Loucy (cell line): ENCODE data around the gene RNU2-1.
"Not testable (repeated sequence)": the region's sequence is repeated elsewhere in the genome, so short reads cannot be mapped to it uniquely, and the experiment has no call there.

Experiments used
- H2AFZ ChIP-seq: fragments of 200-600 bp; sonication (generic); 2 replicates; pipeline ENCODE4 v1.6.0; 2016; ENCODE audit warnings: antibody characterized with exemption, mild to moderate bottlenecking, low read length, moderate library complexity
- H3F3A ChIP-seq: fragments of 200-600 bp; 2 replicates; pipeline ENCODE4 v1.6.0; 2016; ENCODE audit warnings: antibody characterized with exemption, low read depth, mild to moderate bottlenecking
- H3K27me3 ChIP-seq: fragments of 200-600 bp; sonication (generic); 2 replicates; pipeline ENCODE4 v1.6.1; 2014; ENCODE audit warnings: low read length, mild to moderate bottlenecking; ENCODE audit not compliant: insufficient read depth, poor library complexity, severe bottlenecking
- H3K36me3 ChIP-seq: fragments of 200-600 bp; sonication (generic); 2 replicates; pipeline ENCODE4 v1.6.1; 2016; ENCODE audit warnings: low read length; ENCODE audit not compliant: insufficient read depth
- H3K4me1 ChIP-seq: fragments of 200-600 bp; sonication (generic); 2 replicates; pipeline ENCODE4 v1.5.1; 2014; ENCODE audit warnings: low read length, mild to moderate bottlenecking; ENCODE audit not compliant: insufficient read depth, poor library complexity, severe bottlenecking
- H3K4me2 ChIP-seq: fragments of 200-600 bp; sonication (generic); 2 replicates; pipeline ENCODE4 v1.6.0; 2014; ENCODE audit warnings: antibody characterized with exemption, low read length, low read depth, mild to moderate bottlenecking; ENCODE audit not compliant: poor library complexity, severe bottlenecking
- H3K4me3 ChIP-seq: fragments of 200-600 bp; sonication (generic); 2 replicates; pipeline ENCODE4 v1.5.1; 2014; ENCODE audit warnings: low read length, mild to moderate bottlenecking, mixed read lengths; ENCODE audit not compliant: poor library complexity, severe bottlenecking
- H3K79me2 ChIP-seq: fragments of 200-600 bp; sonication (generic); 2 replicates; pipeline ENCODE4 v1.6.1; 2014; ENCODE audit warnings: low read length; ENCODE audit not compliant: insufficient read depth
- H3K9ac ChIP-seq: fragments of 200-600 bp; sonication (generic); 2 replicates; pipeline ENCODE4 v1.6.0; 2014; ENCODE audit warnings: mild to moderate bottlenecking, low read depth, low read length, moderate library complexity; ENCODE audit not compliant: poor library complexity, severe bottlenecking
- H3K9me2 ChIP-seq: fragments of 200-600 bp; sonication (generic); replicated peaks from 2 replicates; pipeline ENCODE4 v1.6.1; 2016; ENCODE audit warnings: low read depth, low read length, mixed read lengths
- H3K9me3 ChIP-seq: fragments of 200-600 bp; sonication (generic); 2 replicates; pipeline ENCODE4 v1.6.1; 2014; ENCODE audit warnings: mild to moderate bottlenecking, antibody characterized with exemption, low read length, low read depth; ENCODE audit not compliant: insufficient read depth
- H4K20me1 ChIP-seq: fragments of 200-600 bp; sonication (generic); 2 replicates; pipeline ENCODE4 v1.6.0; 2014; ENCODE audit warnings: antibody characterized with exemption, low read length, mild to moderate bottlenecking; ENCODE audit not compliant: insufficient read depth, poor library complexity, severe bottlenecking
- EZH2phosphoT487 ChIP-seq: fragments of 200-600 bp; IDR thresholded peaks from 2 replicates; pipeline ENCODE4 v1.6.1; 2018; ENCODE audit warnings: antibody characterized with exemption, mild to moderate bottlenecking, moderate library complexity, borderline replicate concordance
- TF ChIP-seq, protein P1 (sequence below): fragments of 200-600 bp; sonication (generic); conservative IDR thresholded peaks from 2 replicates; pipeline ENCODE4 v1.5.1; 2014; ENCODE audit warnings: mild to moderate bottlenecking, antibody characterized with exemption, low read length

The RNU2-1 gene

DNA sequence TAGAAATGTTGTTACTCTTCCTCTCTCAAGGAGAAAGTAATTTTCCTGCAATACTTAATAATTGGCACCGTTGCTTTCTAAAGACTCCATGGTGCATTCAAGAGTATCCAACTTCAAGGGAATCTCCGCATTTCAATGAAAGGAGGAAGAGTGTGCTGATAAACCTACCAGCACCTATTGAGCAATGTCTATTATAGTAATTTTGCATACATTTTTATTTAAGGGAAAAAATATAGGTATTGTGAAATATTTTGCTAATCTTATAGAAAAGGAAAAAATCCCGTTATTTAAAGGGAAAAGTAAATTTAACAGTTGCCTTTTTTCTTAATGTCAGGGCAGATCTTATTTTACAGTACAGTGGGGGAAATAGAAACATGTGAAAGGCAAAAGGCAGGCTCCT lies 23.2 kb downstream of the RNU2-1 start:
- Histone ChIP-seq H3F3A (no peaks in the 10 kb centered on the region), H3K79me2 (peaks cover 16% of the 10 kb centered on the region; the same call in 1 of the 2 replicates), H3K4me3 (peak overlapping the region; percentile 86), H3K9me3 (no peaks in the 10 kb centered on the region), H4K20me1 (peaks cover 4% of the 10 kb centered on the region), H2AFZ (peak overlapping the region; percentile 88; the same call in 1 of the 2 replicates), H3K4me1 (peaks cover 35% of the 10 kb centered on the region), H3K36me3 (no peaks in the 10 kb centered on the region; the same call in 1 of the 2 replicates), H3K27me3 (no peaks in the 10 kb centered on the region), H3K9ac (peak overlapping the region; percentile 87), H3K9me2 (no peaks in the 10 kb centered on the region), H3K4me2 (peak overlapping the region; percentile 90)
- TF ChIP-seq, protein P1, sequence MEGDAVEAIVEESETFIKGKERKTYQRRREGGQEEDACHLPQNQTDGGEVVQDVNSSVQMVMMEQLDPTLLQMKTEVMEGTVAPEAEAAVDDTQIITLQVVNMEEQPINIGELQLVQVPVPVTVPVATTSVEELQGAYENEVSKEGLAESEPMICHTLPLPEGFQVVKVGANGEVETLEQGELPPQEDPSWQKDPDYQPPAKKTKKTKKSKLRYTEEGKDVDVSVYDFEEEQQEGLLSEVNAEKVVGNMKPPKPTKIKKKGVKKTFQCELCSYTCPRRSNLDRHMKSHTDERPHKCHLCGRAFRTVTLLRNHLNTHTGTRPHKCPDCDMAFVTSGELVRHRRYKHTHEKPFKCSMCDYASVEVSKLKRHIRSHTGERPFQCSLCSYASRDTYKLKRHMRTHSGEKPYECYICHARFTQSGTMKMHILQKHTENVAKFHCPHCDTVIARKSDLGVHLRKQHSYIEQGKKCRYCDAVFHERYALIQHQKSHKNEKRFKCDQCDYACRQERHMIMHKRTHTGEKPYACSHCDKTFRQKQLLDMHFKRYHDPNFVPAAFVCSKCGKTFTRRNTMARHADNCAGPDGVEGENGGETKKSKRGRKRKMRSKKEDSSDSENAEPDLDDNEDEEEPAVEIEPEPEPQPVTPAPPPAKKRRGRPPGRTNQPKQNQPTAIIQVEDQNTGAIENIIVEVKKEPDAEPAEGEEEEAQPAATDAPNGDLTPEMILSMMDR = no peak
- TF ChIP-seq EZH2phosphoT487 = no peak

DNA sequence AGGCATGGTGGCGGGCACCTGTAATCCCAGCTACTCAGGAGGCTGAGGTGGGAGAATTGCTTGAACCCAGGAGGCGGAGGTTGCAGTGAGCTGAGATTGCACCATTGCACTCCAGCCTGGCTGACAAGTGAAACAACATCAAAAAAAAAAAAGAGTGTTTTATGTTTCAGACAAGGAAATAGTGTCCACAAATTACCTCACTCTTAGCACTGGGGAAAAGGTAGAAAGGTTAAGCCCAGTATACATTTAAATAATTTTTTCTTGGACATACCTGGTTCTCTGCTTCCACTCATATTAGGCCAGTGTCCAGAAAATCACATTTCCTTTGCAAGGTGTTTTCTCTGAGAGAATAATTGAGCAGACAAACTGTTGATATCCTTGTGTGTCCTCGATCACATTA lies 30.8 kb downstream of the RNU2-1 start:
- H2AFZ ChIP-seq, H3K79me2 ChIP-seq, H3F3A ChIP-seq, H3K9ac ChIP-seq, H3K4me3 ChIP-seq, H3K27me3 ChIP-seq, H4K20me1 ChIP-seq, H3K4me1 ChIP-seq, H3K4me2 ChIP-seq, H3K9me2 ChIP-seq, H3K9me3 ChIP-seq: not testable (repeated sequence)
- peaks cover 27% of the 10 kb centered on the region; the same call in 1 of the 2 replicates for H3K36me3 ChIP-seq

DNA sequence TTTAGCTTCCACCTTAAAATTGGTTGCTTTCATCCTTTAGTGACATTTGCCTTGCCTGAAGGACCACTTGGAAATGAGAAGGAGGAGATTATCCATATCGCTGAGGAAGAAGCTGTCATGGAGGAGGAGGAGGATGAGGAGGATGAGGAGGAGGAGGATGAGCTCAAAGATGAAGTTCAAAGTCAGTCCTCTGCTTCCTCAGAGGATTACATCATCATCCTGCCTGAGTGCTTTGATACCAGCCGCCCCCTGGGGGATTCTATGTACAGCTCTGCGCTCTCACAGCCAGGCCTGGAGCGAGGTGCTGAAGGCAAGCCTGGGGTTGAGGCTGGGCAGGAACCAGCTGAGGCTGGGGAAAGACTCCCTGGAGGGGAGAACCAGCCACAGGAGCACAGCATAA lies 33.6 kb downstream of the RNU2-1 start:
- Histone ChIP-seq H3K9me3 (no peaks in the 10 kb centered on the region), H3F3A (no peaks in the 10 kb centered on the region), H3K9me2 (no peaks in the 10 kb centered on the region), H2AFZ (no peak overlapping the region), H3K4me1 (no peaks in the 10 kb centered on the region), H3K9ac (no peak overlapping the region), H3K27me3 (no peaks in the 10 kb centered on the region), H3K36me3 (peaks cover 42% of the 10 kb centered on the region; the same call in 1 of the 2 replicates), H3K79me2 (no peaks in the 10 kb centered on the region), H4K20me1 (no peaks in the 10 kb centered on the region), H3K4me2 (no peak overlapping the region), H3K4me3 (no peak overlapping the region)
- TF ChIP-seq, protein P1 = 0 out of 2 replicates have a peak, but pooled peaks have one; percentile 11
- no peak for TF ChIP-seq EZH2phosphoT487

DNA sequence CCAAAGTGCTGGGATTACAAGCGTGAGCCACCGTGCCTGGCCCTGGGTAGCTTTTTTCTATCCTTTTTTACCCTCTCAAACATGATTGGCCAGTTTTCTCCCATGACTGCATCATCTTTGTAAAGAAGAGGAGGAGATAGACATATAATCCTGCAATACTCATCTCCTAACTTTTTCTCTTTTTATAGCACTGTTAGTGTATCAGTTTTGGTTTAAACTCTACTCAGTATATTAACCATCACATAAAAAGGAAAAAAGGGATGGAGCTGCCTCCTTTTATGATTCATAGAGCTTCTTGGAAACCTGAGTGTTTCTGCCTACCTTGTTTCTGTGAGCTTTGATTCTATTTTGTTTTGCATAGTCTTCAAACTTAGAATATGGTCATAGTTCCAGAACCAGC lies 34.1 kb downstream of the RNU2-1 start:
- no peaks in the 10 kb centered on the region for H3K79me2 ChIP-seq
- H3K36me3 ChIP-seq = peaks cover 47% of the 10 kb centered on the region; the same call in 1 of the 2 replicates
- TF ChIP-seq, protein P1 = no peak
- no peak for TF ChIP-seq EZH2phosphoT487
- no peaks in the 10 kb centered on the region for H3F3A ChIP-seq
- no peaks in the 10 kb centered on the region for H3K9me2 ChIP-seq
- H3K4me1 ChIP-seq = no peaks in the 10 kb centered on the region
- no peaks in the 10 kb centered on the region for H4K20me1 ChIP-seq
- H3K27me3 ChIP-seq = no peaks in the 10 kb centered on the region
- no peak overlapping the region for H3K4me2 ChIP-seq
- no peaks in the 10 kb centered on the region for H3K9me3 ChIP-seq
- H3K9ac ChIP-seq = no peak overlapping the region
- H2AFZ ChIP-seq = no peak overlapping the region
- no peak overlapping the region for H3K4me3 ChIP-seq
